Choroid plexus epithelial cell (primary cell): ENCODE measurements around the gene NSF.
A peak's percentile ranks its signal among the peaks of the same experiment; 100 is the strongest.

Experiments used
- DNase-seq: peaks from one replicate; pipeline ENCODE4 v3.0.0-alpha.2; 2010; ENCODE audit warnings: low read depth
- H3K4me3 ChIP-seq: 2 replicates; pipeline ENCODE4 v1.5.1; 2011; ENCODE audit warnings: low read depth, mild to moderate bottlenecking, control low read depth, low read length, moderate library complexity
- TF ChIP-seq, protein P1 (sequence below): conservative IDR thresholded peaks from 2 replicates; pipeline ENCODE4 v1.5.1; 2011; ENCODE audit warnings: low read depth, mild to moderate bottlenecking, control low read depth, inconsistent platforms, low read length, moderate library complexity

Gene NSF

DNA sequence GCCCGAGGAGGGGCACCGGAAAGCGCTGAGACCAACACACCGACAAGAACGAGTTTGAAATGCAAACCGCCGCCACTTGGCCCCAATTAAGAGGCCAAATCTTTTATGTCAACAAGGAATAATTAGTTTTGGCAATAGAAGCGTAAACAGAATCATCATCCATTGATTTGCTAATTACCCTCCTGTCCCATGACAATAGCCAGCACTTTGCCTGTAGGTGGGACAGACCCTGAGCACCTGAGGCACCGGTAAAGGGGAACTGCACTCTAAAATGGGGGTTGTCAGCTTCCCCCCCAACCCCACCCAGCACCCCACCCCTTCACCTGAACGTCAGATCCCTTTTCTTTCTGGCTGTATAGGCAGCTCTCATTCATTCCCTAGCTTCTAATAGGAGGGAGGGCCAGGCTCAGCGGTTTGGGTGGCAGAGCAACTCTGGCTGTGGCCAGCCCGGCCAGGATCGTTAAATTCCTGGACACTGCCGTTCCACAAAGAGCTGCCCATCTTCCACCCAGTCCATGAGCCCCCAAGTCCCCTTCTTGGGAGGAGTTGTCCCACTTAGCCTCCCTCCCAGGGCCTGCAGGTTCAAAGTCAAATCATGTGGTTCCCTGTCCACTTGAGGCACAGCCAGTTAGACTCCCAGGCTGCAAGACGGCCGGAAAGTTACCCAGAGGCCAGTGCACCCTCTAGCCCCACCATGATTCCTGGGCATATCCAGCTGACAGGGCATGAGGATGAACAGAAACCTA, 182.2 kb downstream of the NSF start:
- TF ChIP-seq, protein P1, sequence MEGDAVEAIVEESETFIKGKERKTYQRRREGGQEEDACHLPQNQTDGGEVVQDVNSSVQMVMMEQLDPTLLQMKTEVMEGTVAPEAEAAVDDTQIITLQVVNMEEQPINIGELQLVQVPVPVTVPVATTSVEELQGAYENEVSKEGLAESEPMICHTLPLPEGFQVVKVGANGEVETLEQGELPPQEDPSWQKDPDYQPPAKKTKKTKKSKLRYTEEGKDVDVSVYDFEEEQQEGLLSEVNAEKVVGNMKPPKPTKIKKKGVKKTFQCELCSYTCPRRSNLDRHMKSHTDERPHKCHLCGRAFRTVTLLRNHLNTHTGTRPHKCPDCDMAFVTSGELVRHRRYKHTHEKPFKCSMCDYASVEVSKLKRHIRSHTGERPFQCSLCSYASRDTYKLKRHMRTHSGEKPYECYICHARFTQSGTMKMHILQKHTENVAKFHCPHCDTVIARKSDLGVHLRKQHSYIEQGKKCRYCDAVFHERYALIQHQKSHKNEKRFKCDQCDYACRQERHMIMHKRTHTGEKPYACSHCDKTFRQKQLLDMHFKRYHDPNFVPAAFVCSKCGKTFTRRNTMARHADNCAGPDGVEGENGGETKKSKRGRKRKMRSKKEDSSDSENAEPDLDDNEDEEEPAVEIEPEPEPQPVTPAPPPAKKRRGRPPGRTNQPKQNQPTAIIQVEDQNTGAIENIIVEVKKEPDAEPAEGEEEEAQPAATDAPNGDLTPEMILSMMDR: no peak
- no peak for DNase-seq
- H3K4me3 ChIP-seq: peak overlapping the region; percentile 55

DNA sequence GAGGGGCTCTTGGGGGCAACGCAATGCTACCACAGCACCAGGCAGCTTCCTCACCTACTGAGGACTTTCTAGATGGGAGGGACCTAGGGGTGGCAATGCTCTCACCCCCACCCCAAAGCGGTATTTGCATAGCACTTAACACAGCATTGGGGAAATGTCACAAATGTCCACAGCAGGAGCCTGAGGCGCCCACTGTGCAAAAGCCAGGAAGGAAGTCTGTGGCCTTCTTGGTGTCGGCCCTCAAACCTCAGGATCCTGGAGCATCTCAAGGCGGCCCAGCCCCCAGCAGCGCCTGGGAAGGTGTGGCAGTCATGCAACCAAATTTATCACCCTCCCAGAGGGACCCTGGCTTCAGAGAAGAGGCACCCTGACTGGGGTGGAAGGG, 182.7 kb downstream of the NSF start:
- H3K4me3 ChIP-seq: no peak overlapping the region
- TF ChIP-seq, protein P1: no peak
- no peak for DNase-seq

DNA sequence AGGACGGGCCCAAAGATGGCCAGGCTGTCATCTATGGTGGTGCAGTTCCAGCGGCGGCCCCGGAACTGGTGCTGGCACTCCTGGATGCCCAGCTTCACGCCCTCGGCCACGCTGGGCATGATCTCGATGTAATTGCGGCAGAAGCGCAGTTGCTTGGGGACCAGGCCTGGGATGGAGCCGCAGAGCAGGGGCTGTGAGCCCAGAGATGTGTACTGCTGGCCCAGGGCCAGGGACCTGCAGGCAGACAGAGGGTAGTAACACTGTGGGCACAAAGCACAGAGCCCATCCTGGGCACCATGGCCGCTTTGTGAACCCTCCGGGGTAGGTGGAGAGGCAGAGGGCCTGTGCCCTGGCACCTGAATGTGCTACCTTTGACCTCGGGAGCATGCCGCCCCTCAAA, 183.2 kb downstream of the NSF start:
- no peak for DNase-seq
- TF ChIP-seq, protein P1: no peak
- H3K4me3 ChIP-seq: no peak overlapping the region

DNA sequence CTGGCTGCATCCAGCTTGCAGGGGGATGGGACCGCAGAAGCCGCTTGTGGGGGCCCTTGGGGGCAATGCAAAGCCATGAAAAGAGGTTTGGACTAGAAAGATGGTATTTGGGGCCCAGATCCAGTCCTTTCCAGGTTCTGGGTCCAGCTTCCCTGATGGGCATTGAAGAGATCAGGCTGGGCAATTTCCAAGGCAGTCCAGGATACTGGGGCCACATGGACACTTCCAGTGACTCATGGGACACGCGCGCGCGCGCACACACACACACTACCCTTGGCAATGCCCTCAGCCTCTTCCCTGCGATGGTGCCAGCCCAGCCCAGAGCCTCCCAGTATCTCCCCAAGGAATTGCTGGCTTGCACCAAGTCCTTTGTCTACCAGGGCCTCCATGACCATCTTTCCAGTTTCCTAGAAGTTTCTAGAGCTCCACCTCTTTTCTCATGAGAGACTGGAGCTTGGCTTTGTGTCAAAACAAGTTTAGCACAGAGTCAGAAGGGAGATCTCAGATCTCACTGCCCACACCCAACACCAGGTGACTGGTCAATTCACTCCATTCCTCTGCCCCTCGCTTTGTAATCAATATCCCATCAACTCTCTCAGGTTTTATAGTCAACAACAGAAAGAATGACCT, 183.8 kb downstream of the NSF start:
- H3K4me3 ChIP-seq: no peak overlapping the region
- TF ChIP-seq, protein P1: no peak
- no peak for DNase-seq

DNA sequence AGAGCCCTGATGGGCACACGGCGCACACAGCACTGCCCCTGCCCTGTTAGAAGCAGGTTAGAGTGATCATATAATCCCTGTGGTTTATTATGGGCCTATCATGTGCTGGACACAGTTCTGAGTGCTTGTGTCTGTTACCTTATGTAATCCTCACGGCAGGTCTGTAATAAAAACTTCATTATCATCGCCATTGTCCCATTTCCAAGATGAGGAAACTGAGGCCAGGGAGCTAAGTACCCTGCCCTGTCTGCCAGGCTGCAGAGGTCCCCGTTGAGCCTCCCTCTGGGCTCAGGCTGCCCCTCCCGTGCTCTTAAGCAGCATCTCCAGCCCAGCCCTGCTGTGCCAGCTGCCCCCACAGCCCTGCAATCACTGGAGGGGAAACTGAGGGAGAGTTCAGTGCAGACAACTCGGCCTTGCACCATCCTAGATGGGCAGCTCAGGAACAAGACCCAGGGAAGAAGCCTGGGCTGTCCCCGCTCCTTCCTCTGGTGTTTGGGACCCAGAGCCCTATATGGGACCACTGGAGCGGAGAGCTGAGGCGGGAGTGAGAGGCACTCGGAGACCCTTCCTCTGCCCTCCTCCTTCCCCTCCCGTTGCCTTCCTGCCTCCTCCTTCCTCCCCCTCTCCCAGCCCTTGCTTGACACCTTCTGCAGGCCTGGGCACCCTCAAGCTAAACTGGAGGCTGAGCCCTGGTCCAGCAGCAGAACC, 186.0 kb downstream of the NSF start:
- TF ChIP-seq, protein P1: no peak
- no peak for DNase-seq
- no peak overlapping the region for H3K4me3 ChIP-seq

DNA sequence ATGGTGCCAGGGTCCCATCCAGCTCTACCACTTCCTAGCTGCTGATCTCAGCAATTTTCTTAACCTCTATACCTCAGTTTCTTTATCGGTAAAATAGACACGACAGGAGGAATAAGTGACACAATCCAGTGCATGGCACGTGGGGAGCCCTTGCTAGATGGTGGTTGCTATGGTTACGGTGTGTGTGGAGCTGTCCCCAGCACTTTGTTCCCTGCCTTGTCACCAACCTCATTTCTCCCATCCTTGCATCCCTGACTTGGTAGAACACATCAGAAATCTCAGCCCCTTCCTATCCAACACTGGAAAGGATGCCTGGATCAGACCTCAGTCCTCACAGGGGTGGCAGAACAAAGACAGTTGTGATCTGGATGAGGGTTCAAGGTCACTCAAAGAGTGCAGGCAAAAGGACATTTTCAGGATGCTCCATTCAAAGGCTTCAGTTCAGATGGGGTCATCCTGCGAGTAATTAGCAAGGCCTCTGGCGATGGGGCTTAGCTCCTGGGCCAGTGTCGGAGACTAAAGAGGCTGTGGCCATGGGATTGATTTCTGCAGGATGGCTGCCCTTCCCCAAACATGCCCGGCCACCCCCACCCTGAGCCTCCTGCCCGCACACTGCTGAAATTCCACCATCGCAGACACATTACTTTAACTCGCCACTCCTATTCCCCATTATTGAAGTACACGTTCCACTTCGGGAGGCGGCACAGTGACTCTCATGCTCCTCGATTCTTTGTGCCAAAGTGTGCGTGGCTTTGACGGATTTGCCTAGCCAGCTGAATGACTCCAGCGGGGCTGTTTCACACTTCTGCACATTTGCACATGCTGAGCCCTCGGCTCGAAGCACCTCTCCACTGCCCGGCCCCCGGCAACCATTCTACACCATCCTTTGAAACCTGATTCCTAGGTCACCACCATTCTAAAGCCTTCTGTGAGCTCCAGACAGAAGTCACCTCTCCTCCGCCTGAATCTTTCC, 187.8 kb downstream of the NSF start:
- no peak overlapping the region for H3K4me3 ChIP-seq

More for the DNA sequence above, 187.8 kb downstream of the NSF start:
- no peak for DNase-seq
- TF ChIP-seq, protein P1: no peak
